Mammary epithelial cell (primary cell): Measurements from ENCODE around the gene KRTAP5-8.

Experiments used
- CTCF ChIP-seq, 2 donors: IDR thresholded peaks in 1 of 2; conservative IDR thresholded peaks in 1 of 2; 2 replicates each; pipeline ENCODE4 v1.5.1; 2011 to 2012; ENCODE audit warnings: inconsistent platforms in 2 of 2, low read length in 2 of 2, mild to moderate bottlenecking in 2 of 2, control low read depth in 1 of 2, low read depth in 1 of 2; ENCODE audit not compliant: insufficient read depth in 1 of 2; ENCODE audit errors: extremely low read depth in 1 of 2
- EZH2 ChIP-seq: IDR thresholded peaks from 2 replicates; pipeline ENCODE4 v1.6.1; 2012; ENCODE audit warnings: low read length, inconsistent platforms, borderline replicate concordance

DNA sequence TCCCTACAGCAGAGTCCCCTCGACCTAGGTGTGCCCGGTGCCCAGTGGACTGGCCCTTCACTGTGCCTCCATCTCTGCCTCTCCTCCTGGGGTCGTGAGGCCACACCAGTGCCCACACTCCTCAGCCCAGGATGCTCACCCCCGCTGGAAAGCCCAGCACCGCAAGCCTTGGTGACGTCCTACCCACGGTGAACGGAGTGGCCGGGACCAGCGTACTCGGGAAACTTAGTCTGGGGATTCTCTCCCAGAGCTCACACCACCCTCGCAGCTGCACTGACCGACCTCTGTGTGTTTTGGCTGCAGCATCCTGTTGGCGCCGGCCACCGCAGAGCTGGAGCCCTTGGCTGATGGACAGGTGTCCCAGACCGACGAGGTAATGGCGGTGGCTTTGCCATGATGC, 46.3 kb upstream of the KRTAP5-8 start:
- TF ChIP-seq CTCF (conservative IDR thresholded peaks at IDR 0.05 in 1 of 2, IDR thresholded peaks at IDR 0.05 in 1 of 2; ENCODE audit: extremely low read depth in 1 of 2, insufficient read depth in 1 of 2, low read depth in 1 of 2, low read length in 2 of 2) (no peak), EZH2 (no peak)
